Stimulated activated CD4-positive, alpha-beta T cell treated with anti-CD3 and anti-CD28 coated beads, TNF-alpha, amount 100 ng/mL, for 1 hour (primary cell): Measurements from ENCODE around the gene RCN2.
A peak's percentile ranks its signal among the peaks of the same experiment; 100 is the strongest.
"Not testable (repeated sequence)": the region's sequence is repeated elsewhere in the genome, so short reads cannot be mapped to it uniquely, and the experiment has no call there.

Source experiments
- DNase-seq, 3 donors: peaks; one replicate each; pipeline ENCODE4 v3.0.0-alpha.2; 2020; ENCODE audit warnings: low read depth in 3 of 3, low spot score in 1 of 3

Gene RCN2, protein sequence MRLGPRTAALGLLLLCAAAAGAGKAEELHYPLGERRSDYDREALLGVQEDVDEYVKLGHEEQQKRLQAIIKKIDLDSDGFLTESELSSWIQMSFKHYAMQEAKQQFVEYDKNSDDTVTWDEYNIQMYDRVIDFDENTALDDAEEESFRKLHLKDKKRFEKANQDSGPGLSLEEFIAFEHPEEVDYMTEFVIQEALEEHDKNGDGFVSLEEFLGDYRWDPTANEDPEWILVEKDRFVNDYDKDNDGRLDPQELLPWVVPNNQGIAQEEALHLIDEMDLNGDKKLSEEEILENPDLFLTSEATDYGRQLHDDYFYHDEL

GRCh38 chr15:76931397-76932134, at the start of gene RCN2:
Gene RCN2, plus strand, starts transcription at chr15:76931749. Its CDS starts 93 bp downstream, at chr15:76931842.
- DNase-seq: peak; percentile 78 to 82 (median 82)

- no peak for DNase-seq
These were observed 46.3 kb upstream of the RCN2 start for GRCh38 chr15:76885212-76885611.

DNA sequence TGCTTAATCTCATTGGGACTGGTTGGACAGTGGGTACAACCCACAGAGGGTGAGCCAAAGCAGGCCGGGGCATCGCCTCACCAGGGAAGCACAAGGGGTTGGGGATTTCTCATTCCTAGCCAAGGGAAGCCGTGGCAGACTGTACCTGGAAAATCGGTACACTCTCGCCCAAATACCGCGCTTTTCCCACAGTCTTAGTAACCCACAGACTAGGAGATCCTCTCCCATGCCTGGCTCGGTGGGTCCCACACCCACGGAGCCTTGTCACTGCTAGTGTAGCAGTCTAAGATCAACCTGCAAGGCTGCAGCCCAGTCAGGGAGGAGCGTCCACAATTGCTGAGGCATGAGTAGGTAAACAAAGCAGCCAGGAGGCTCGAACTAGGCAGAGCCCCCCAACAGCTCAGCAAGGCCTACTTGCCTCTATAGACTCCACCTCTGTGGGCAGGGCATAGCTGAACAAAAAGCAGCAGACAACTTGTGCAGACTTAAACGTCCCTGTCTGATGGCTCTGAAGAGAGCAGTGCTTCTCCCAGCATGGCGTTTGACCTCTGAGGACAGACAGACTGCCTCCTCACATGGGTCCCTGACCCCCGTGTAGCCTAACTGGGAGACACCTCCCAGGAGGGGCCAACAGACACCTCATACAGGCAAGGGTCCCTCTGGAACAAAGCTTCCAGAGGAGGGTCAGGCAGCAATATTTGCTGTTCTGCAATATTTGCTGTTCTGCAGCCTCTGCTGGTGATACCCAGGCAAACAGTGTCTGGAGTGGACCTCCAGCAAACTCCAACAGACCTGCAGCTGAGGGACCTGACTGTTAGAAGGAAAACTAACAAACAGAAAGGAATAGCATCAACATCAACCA, 44.0 kb upstream of the RCN2 start:
- not testable (repeated sequence) for DNase-seq

DNA sequence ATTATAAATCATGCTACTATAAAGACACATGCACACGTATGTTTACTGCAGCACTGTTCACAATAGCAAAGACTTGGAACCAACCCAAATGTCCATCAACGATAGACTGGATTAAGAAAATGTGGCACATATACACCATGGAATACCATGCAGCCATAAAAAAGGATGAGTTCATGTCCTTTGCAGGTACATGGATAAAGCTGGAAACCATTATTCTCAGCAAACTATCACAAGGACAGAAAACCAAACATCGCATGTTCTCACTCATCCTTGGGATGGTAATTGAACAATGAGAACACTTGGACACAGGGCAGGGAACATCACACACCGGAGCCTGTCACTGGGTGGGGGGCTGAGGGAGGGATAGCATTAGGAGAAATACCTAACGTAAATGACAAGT, 38.7 kb upstream of the RCN2 start:
- not testable (repeated sequence) for DNase-seq

- no peak for DNase-seq
These were observed 37.4 kb upstream of the RCN2 start for GRCh38 chr15:76894174-76894573.

GRCh38 chr15:76898102-76898501, 33.4 kb upstream of the RCN2 start:
- no peak for DNase-seq

- not testable (repeated sequence) for DNase-seq
These were observed 32.2 kb upstream of the RCN2 start for GRCh38 chr15:76899176-76899930.

DNA sequence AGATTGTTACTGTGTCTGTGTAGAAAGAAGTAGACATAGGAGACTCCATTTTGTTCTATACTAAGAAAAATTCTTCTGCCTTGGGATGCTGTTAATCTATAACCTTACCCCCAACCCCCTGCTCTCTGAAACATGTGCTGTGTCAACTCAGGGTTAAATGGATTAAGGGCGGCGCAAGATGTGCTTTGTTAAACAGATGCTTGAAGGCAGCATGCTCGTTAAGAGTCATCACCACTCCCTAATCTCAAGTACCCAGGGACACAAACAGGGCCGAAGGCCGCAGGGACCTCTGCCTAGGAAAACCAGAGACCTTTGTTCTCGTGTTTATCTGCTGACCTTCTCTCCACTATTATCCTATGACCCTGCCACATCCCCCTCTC, 31.6 kb upstream of the RCN2 start:
- DNase-seq: not testable (repeated sequence)

- DNase-seq: no peak
These were observed 29.6 kb upstream of the RCN2 start for GRCh38 chr15:76901965-76902364.

DNA sequence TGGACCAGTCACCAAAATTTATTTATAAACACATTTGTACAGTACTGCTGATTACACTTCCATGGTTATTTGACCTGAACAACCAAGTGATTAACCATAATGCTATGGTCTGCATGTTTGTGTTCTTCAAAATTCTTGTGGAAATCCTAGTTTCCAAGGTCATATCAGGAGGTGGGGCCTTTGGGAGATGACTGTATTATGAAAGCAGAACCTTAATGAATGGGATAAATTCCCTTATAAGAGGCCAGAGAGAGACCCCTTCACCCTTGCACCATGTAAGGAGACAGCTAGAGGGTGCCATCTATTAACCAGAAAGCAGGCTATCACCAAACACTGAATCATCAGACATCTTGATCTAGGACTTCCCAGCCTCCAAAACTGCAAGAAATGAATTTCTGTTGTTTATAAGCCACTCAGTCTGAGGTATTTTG, 28.3 kb upstream of the RCN2 start:
- DNase-seq: no peak

- DNase-seq: peak in 1 of 3 donors; percentile 7
These were observed 27.0 kb upstream of the RCN2 start for GRCh38 chr15:76904461-76905012.

DNA sequence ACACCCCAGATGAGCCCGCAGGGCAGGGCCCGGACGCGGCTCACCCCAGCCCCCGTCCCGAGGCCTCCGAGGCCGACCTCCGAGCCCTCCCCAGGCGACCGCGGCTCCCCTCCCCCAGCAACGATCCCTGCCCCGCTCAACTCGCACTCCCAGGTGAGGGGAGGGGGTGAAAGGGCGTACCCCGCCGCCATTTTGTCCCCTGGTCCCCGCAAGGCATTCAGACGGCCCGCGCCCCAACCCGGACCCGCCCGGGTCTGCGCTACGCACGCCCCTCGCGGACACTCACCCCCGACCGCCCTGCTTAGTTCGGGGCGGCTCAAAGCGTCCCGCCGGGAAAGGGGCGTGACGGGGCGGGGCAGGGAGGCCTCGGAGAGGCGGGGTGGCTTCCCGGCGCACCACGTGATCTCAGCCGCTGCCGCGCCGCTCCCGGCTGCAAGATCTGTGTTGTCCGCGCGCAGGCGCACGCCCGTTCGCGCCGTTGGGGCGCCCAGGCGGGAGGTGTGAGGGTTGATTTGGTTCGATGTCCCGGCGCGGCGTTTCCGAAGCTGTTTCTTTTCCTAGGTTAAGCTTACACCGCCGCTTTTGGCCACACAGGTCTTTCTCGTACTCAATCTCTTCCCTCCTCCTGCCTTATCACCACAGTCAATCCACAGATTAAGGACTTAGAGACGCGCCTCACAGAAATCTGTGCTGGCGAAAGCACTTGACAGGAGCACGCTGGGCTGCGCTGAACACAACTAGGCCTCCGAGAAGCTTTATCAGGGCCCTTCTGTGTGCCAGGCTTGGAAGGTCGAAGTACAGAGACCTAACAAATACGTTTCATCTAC, 26.3 kb upstream of the RCN2 start, which contains the start of gene SCAPER:
Gene SCAPER, minus strand, starts transcription at position 328 of the 827 bp plus-strand sequence. CDS start 21,523 bp downstream, outside the sequence.
- DNase-seq: peak; percentile 79 to 87 (median 85)

DNA sequence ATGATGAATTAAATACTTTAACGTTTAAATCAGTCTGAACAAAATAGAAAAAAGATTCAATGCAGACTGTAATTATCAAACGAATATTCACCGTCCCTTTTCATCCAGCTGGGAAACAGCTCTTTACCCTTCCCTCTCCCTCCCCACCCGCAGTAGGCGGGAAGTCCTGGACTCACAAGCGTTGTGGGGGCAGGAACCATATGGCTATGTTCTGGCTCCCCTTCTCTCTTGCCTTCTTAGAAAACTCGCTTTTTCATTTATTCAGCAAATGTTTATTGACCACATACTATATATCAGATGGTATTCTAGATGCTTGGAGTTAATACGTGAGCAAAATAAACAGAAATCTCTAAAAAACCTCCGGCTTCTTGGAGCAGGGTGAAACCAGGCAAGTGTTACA, 25.7 kb upstream of the RCN2 start:
- no peak for DNase-seq

DNA sequence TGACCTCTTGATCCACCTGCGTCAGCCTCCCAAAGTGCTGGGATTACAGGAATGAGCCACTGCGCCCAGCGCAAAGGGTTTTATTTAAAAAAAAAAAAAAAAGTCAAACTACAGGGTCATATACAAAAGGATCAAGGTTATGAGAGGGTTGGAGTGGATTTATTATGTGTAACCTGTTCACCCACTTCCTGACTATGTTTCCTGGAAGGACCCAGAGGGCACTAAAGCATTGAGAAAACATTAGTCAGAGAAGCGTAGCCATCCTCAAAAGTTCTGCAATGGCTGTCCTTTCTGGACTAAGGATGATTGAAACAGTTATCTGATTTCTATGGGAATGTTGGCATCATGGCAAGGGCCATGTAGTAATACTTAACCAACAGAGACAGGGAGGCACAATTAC, 19.1 kb upstream of the RCN2 start:
- DNase-seq: no peak

DNA sequence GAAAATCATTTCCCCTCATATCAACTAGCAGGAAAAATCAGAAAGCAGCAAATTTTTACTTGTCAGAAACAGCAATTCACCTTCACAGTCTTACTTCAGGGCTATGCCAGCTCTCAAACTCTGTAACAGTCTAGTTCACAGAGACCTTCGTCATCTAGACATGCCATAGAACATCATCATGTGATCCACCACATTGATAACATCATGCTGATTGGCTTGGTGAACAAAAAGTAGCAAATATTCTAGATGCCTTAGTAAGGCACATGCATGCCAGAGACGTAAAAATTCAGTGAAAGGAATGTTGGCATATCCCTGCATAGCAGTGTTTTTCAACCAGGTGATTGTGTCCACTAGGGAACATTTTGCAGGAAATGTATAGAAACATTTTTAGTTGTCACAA, 17.8 kb upstream of the RCN2 start:
- no peak for DNase-seq

DNA sequence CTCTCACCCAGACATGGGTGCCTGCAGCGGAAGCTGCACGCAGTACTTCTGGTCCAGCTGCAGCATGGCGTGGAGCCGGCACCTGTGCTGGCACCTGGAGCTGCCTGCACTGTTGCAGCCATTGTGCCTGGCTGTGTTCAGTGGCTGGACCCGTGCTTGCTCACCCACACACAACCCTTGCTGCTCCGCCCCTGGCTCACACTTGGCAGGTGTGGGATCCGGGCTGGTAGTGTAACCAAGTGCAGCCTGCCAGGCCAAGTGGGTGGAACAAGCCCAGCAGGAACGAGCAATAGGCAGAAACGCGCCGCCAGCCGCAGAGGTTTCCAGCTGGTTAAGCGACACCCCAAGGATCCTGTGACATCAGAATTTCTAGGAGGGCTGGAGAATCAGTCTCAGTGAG, 15.2 kb upstream of the RCN2 start:
- DNase-seq: no peak

DNA sequence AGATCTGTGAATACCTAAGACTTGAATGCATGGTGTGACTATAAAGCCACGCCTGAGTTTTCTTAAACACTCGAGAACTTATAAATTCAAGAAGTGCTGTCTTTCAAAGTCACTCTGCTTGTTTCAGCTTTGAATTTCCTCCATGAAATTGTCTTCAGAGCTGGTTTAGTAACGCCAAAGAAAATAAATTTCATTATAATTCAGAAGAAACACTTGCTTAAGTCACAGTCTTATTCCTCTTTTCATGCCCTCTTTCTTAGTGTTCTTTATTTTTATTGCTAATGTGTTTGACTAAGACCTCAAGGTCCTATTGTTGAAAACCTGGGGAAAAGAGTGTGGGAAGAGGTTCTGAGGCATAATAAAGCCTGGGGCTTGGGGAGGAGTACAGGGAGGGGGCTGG, 3.3 kb upstream of the RCN2 start:
- no peak for DNase-seq

GRCh38 chr15:76929011-76929760, 2.4 kb upstream of the RCN2 start:
- no peak for DNase-seq
